NCI-H524 (cell line): ENCODE results near the gene SH3GLB1.

Source experiments
- DNase-seq, 2 experiments: peaks; one replicate each; lab custom pipeline; 2025; lab: John Stamatoyannopoulos, UW

SH3GLB1 gene

GRCh38 chr1:86774305-86775295 is 70.2 kb downstream of the SH3GLB1 start:
- peak; percentile 90 to 97 for DNase-seq

DNA sequence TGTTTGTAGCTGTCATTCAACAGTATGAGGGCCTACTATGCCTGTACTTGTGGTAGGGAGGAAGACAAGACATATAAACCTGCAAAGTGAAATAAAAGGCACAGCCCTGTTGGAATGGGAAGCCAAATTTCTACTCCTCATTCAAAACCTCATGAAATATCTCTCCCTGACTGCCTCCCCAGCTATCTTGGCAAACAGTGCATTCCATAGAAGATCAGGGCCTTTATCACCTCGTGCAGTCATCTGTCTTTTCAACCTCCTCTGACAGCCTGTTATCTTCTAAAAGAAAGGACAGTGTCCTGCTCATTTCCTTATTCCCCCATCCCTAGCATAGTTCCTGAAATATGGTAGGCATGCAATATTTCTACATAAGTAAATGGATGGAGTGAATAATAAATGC is 71.0 kb downstream of the SH3GLB1 start:
- no peak for DNase-seq

DNA sequence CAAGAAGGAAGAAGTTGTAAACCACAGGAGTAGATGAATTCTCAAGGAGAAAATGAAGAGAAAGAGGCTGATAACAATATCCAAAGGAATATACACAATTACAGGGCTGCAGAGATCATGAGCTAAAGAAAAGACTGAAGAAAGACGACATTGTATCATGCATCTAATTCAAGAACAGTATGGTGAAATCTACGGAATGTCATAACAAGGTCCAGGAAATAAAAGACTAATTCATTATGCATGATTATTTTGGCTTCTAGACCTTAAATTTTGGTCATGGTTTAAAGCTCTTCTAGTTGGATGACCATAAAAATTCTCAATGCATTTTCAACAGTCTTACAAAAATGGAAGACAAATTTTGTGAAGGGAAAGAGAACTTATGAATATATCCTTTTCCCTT is 71.7 kb downstream of the SH3GLB1 start:
- DNase-seq: no peak

DNA sequence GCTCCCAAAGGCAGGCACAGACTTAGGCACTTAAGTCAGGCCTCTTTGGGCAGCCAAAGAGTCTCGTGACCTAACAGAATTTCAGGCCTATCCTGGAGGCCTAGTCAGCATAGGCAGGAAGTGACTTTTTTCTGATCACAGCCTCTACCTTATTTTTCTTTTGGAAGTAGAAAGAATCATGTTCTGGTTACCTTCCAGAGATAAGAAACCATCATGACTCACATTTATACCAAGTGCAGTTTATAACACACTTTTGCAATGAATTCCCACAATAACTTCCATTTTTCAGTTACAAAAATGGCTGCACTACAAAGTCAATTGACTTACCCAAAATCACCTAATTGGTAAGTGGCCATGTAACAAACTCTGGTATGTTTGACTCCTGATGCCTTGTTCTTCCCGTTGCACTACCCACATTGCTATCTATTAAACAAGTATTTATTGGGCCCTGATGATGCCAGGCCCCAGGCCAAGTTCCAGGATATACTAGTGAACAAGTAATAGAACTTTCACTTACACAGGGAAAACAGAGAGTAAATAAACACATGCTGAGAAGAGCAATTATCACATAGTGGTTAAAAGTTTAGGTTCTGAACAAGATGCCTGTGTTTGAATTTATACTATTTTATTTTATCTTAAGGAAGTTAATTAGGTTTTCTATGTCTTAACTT is 74.3 kb downstream of the SH3GLB1 start:
- no peak for DNase-seq

- no peak for DNase-seq
Observed at GRCh38 chr1:86779308-86780191, 75.2 kb downstream of the SH3GLB1 start.

- no peak for DNase-seq
Observed at GRCh38 chr1:86782482-86782881, 78.1 kb downstream of the SH3GLB1 start.

- no peak for DNase-seq
Observed at GRCh38 chr1:86787621-86788020, 83.2 kb downstream of the SH3GLB1 start.

DNA sequence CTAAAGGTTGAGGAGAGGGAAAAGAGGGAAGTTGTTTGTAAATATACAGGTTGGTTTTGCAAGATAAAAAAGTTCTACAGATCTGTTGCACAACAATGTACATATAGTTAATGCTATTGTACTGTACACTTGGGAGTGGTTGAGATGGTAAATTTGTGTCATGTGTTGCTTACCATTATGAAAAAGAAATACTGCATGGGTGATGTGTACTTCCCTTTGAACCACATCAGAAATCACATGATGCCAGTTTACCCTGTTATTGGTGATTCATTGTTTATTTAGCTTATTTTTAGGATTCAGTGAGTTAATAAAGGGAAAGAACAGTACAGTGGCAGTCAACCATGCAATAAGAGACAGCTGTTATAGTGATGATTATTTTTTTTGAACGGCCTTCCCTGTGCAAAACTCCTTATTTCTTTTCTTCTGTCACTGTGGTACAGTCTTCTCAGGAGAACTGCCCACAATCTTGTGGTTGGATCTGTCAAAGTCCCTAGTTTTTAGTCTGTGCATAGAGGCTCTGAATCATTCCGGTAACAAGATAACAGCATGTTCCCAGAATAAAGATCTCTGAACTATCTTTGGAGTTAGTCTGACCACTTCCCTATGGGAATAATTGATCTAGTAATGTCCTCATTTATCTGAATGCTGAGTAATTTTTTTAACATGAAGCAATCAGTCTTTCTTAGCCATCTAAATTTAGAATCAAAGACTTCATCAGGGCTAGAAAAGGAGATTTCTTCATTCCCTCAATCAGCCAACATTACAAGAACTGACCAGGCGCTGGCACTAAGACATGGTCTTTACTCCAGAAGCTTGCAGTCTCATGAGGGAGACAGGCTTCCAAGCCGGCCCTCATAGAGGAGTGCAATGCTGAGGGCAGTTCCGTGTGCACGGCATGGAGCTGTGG is 84.2 kb downstream of the SH3GLB1 start:
- no peak for DNase-seq

- no peak for DNase-seq
Observed at GRCh38 chr1:86795316-86795715, 90.9 kb downstream of the SH3GLB1 start.
